HepG2 (cell line): ENCODE measurements around the gene U2AF1L4. TPM values are rescaled to one million over a fixed set of nuclear protein-coding genes. Genes with fewer than 3 reads are reported as not detected.

Source experiments
- AHR ChIP-seq: IDR thresholded peaks from 2 replicates; pipeline ENCODE4 v1.6.1; 2018; ENCODE audit warnings: missing genetic modification reagents, missing compliant biosample characterization
- ELF1 ChIP-seq: sonication (generic); formaldehyde crosslinking; IDR thresholded peaks from 2 replicates; pipeline ENCODE4 v1.4.0; 2020; ENCODE audit warnings: missing genetic modification reagents
- EP300 ChIP-seq, 3 experiments: sonication (generic) in 1 of 3; formaldehyde crosslinking in 1 of 3; IDR thresholded peaks; 2 replicates each; pipeline versions ENCODE4 v1.5.1 to v1.6.1; 2011 to 2020; ENCODE audit warnings: low read depth in 2 of 3, low read length in 2 of 3, borderline replicate concordance in 1 of 3, improper control_type of control experiment in 1 of 3, mild to moderate bottlenecking in 1 of 3, missing genetic modification reagents in 1 of 3, moderate library complexity in 1 of 3
- FIP1L1 ChIP-seq: fragments of 200-400 bp; formaldehyde crosslinking; IDR thresholded peaks from 2 replicates; pipeline ENCODE4 v1.6.1; 2018; ENCODE audit warnings: low read depth, mild to moderate bottlenecking, low read length, moderate library complexity, borderline replicate concordance; ENCODE audit not compliant: insufficient read depth
- FOXA3 ChIP-seq: IDR thresholded peaks from 2 replicates; pipeline ENCODE4 v1.6.1; 2016; ENCODE audit warnings: missing genetic modification reagents, missing compliant biosample characterization
- HBP1 ChIP-seq: IDR thresholded peaks from 2 replicates; pipeline ENCODE4 v1.6.1; 2016; ENCODE audit warnings: low read depth, control low read depth
- RELA ChIP-seq: sonication (generic); formaldehyde crosslinking; IDR thresholded peaks from 2 replicates; pipeline ENCODE4 v1.4.0; 2020; ENCODE audit warnings: missing genetic modification reagents
- ZBTB37 ChIP-seq: sonication (generic); formaldehyde crosslinking; IDR thresholded peaks from 2 replicates; pipeline ENCODE4 v1.4.0; 2020; ENCODE audit warnings: mild to moderate bottlenecking, missing genetic modification reagents
- ZNF275 ChIP-seq: sonication (generic); formaldehyde crosslinking; IDR thresholded peaks from 2 replicates; pipeline ENCODE4 v1.8.0; 2022; ENCODE audit warnings: missing genetic modification reagents, mild to moderate bottlenecking, inconsistent platforms, borderline replicate concordance
- ZNF280B ChIP-seq: sonication (generic); formaldehyde crosslinking; IDR thresholded peaks from 2 replicates; pipeline ENCODE4 v1.5.0; 2020; ENCODE audit warnings: missing genetic modification reagents, mild to moderate bottlenecking, borderline replicate concordance
- polyA plus RNA-seq, 8 experiments: library from polyadenylated mRNA; depleted of rRNA in 3 of 8; stranded (reverse) in 7 of 8; unstranded in 1 of 8; fragments of >200 nt; fragmentation: Illumina TruSeq in 4 of 8; extraction: Trizol in 4 of 8; gene quantifications; 2 replicates each; pipeline versions ENCODE4 v1.2.1 to v1.2.3, GENCODE V29; 2011 to 2016; ENCODE audit warnings: low read depth in 4 of 8, missing spikeins in 1 of 8, mixed read lengths in 1 of 8; ENCODE audit not compliant: insufficient read depth in 1 of 8
- total RNA-seq, 5 experiments: library from RNA; depleted of rRNA; stranded (reverse); fragments of >200 nt; fragmentation: Illumina TruSeq; extraction: Trizol; gene quantifications; 2 replicates each; pipeline ENCODE4 v1.2.3, GENCODE V29; 2016; ENCODE audit warnings: low read depth in 1 of 5
- TF ChIP-seq, protein P1 (sequence below): IDR thresholded peaks from 2 replicates; pipeline ENCODE4 v1.6.1; 2012; ENCODE audit warnings: inconsistent platforms
- TF ChIP-seq, protein P2 (sequence below), 2 experiments: sonication (generic) in 1 of 2; formaldehyde crosslinking in 1 of 2; IDR thresholded peaks; 2 replicates each; pipeline versions ENCODE4 v1.6.1 to v1.9.0; 2014 to 2022; ENCODE audit warnings: antibody characterized with exemption in 1 of 2, borderline replicate concordance in 1 of 2, inconsistent platforms in 1 of 2, low read depth in 1 of 2, missing genetic modification reagents in 1 of 2

Gene U2AF1L4
- total and polyA plus RNA-seq, 2 of the 13 experiments (the other 11 are each of a cell fraction or from before 2014, with no cell fraction given): 7.9 to 15.4 TPM

DNA sequence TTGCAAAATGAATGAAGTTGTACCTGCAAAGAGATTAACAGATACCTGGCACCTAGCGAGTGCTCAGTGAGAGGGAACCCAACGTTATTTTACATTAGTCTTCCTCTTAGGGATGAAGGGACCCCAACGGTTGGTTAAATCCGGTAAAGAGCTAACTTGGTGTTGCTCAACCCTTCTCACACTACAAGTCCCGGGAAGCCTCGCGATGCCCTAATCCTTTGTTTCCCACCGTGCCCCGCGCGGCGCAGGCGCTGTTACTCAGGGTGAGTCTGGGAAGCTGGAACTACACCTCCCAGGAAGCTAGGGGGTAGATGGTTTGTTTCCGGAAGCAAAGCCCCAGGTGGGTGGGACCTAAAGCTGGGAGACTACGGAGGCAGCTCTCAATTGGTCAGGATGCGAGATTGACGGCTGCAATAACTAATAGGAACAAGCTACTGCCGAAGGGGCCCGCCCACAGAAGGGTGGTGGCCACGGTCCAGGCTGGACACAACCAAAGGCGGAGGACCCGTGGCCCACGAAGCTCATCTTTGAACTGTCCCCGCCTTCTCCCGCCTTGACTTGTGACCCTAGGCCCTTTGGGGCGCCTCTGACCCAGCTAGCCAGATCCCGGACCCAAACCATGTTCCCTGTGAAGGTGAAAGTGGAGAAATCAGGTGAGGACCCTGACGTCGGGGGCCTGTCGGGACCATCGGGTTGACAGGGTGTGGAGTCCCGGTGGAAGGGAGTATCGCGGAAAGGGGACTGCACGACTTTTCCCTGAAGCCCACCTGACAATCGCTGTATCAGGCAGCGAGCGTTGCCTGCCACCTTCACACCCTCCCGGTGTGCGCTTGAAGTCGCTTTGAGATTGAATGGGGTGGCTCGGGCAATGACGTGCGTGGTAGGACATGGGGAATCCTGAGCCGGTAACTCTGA, 3.1 kb upstream of the U2AF1L4 start, which contains the start of gene LIN37 (continued):
- no peak for TF ChIP-seq FIP1L1
- TF ChIP-seq, protein P1, sequence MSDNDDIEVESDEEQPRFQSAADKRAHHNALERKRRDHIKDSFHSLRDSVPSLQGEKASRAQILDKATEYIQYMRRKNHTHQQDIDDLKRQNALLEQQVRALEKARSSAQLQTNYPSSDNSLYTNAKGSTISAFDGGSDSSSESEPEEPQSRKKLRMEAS: 0 out of 2 replicates have a peak, but pooled peaks have one; percentile 70
- TF ChIP-seq, protein P2, sequence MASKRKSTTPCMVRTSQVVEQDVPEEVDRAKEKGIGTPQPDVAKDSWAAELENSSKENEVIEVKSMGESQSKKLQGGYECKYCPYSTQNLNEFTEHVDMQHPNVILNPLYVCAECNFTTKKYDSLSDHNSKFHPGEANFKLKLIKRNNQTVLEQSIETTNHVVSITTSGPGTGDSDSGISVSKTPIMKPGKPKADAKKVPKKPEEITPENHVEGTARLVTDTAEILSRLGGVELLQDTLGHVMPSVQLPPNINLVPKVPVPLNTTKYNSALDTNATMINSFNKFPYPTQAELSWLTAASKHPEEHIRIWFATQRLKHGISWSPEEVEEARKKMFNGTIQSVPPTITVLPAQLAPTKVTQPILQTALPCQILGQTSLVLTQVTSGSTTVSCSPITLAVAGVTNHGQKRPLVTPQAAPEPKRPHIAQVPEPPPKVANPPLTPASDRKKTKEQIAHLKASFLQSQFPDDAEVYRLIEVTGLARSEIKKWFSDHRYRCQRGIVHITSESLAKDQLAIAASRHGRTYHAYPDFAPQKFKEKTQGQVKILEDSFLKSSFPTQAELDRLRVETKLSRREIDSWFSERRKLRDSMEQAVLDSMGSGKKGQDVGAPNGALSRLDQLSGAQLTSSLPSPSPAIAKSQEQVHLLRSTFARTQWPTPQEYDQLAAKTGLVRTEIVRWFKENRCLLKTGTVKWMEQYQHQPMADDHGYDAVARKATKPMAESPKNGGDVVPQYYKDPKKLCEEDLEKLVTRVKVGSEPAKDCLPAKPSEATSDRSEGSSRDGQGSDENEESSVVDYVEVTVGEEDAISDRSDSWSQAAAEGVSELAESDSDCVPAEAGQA (IDR thresholded peaks at IDR 0.05; ENCODE audit: low read depth): peak; percentile 56; the same call in 1 of the 2 replicates
- TF ChIP-seq, protein P2 (CRISPR knock-in tag; IDR thresholded peaks at IDR 0.05; ENCODE audit: borderline replicate concordance): no peak
- no peak for TF ChIP-seq RELA (CRISPR knock-in tag)
- TF ChIP-seq ELF1 (CRISPR knock-in tag): peak; percentile 99
- TF ChIP-seq HBP1 (CRISPR knock-in tag): no peak
- peak; percentile 41 for TF ChIP-seq FOXA3 (CRISPR knock-in tag)
- TF ChIP-seq ZNF280B (CRISPR knock-in tag): peak; percentile 50; the same call in 1 of the 2 replicates
- TF ChIP-seq EP300 (IDR thresholded peaks at IDR 0.05; ENCODE audit: low read depth in 2 of 2, low read length in 2 of 2): no peak
- no peak for TF ChIP-seq EP300 (CRISPR knock-in tag; IDR thresholded peaks at IDR 0.05; ENCODE audit: borderline replicate concordance)
- 0 out of 2 replicates have a peak, but pooled peaks have one; percentile 42 for TF ChIP-seq ZNF275 (CRISPR knock-in tag)
- TF ChIP-seq ZBTB37: no peak
- TF ChIP-seq AHR (CRISPR knock-in tag): no peak
